Mammary epithelial cell (primary cell): ENCODE data around the gene RARRES2.

Source experiments
- CTCF ChIP-seq, 2 donors: IDR thresholded peaks in 1 of 2; conservative IDR thresholded peaks in 1 of 2; 2 replicates each; pipeline ENCODE4 v1.5.1; 2011 to 2012; ENCODE audit warnings: inconsistent platforms in 2 of 2, low read length in 2 of 2, mild to moderate bottlenecking in 2 of 2, control low read depth in 1 of 2, low read depth in 1 of 2; ENCODE audit not compliant: insufficient read depth in 1 of 2; ENCODE audit errors: extremely low read depth in 1 of 2
- EZH2 ChIP-seq: IDR thresholded peaks from 2 replicates; pipeline ENCODE4 v1.6.1; 2012; ENCODE audit warnings: low read length, inconsistent platforms, borderline replicate concordance

- no peak for TF ChIP-seq CTCF (conservative IDR thresholded peaks at IDR 0.05 in 1 of 2, IDR thresholded peaks at IDR 0.05 in 1 of 2; ENCODE audit: extremely low read depth in 1 of 2, insufficient read depth in 1 of 2, low read depth in 1 of 2, low read length in 2 of 2)
- no peak for TF ChIP-seq EZH2
These were observed 17.7 kb upstream of the RARRES2 start for GRCh38 chr7:150358988-150359621.
